ENCODE data around the gene MRPL36. TPM values are rescaled to one million over a fixed set of nuclear protein-coding genes. Genes with fewer than 3 reads are reported as not detected.
"Not testable (repeated sequence)": the region's sequence is repeated elsewhere in the genome, so short reads cannot be mapped to it uniquely, and the experiment has no call there.

MRPL36 gene
- total and polyA plus RNA-seq, 12 donors: 43.4 to 126 (median 49.8) TPM

- Histone ChIP-seq H3K4me1 (no peaks in the 10 kb centered on the region), H3K27me3 (no peaks in the 10 kb centered on the region), H3K4me3 (no peak overlapping the region), H3K27ac (no peak overlapping the region), H3K36me3 (peaks cover 5 to 99% (median 43%) of the 10 kb centered on the region in 9 donors), H3K9me3 (peaks cover 0 to 6% (median 0%) of the 10 kb centered on the region in 11 donors)
- ATAC-seq (no peak), DNase-seq (no peak)
- intact Hi-C loops (cut with DNase I): no loop called here
- 97% methylated on average over 2 of the region's 2 CpGs for WGBS, 2 donors
- TF ChIP-seq CTCF (IDR thresholded peaks at IDR 0.05): no peak
Measured at GRCh38 chr5:1819458-1819857, 19.8 kb upstream of the MRPL36 start.

- DNase-seq (no peak), ATAC-seq (no peak)
- no peak for TF ChIP-seq CTCF (IDR thresholded peaks at IDR 0.05)
- Histone ChIP-seq H3K4me1 (no peaks in the 10 kb centered on the region), H3K27ac (no peak overlapping the region), H3K36me3 (peaks cover 5 to 99% (median 49%) of the 10 kb centered on the region in 9 donors), H3K4me3 (no peak overlapping the region), H3K9me3 (peaks cover 0 to 6% (median 0%) of the 10 kb centered on the region in 11 donors), H3K27me3 (no peaks in the 10 kb centered on the region)
- intact Hi-C loops (cut with DNase I): no loop called here
- 73 to 87% methylated on average over 5 of the region's 5 CpGs for WGBS, 2 donors
Measured at GRCh38 chr5:1818784-1819183, 19.1 kb upstream of the MRPL36 start.

- H3K4me1 ChIP-seq: no peaks in the 10 kb centered on the region
- no peak for TF ChIP-seq CTCF (IDR thresholded peaks at IDR 0.05)
- H3K36me3 ChIP-seq: peaks cover 5 to 98% (median 52%) of the 10 kb centered on the region in 9 donors
- intact Hi-C loops (cut with DNase I): no loop called here
- H3K27ac ChIP-seq: no peak overlapping the region
- DNase-seq (no peak), ATAC-seq (peak in 1 of 8 donors; percentile 24)
- no peaks in the 10 kb centered on the region for H3K27me3 ChIP-seq
- H3K4me3 ChIP-seq: no peak overlapping the region
- WGBS, 2 donors: 79 to 84% methylated on average over 15 of the region's 15 CpGs
- H3K9me3 ChIP-seq: peaks cover 0 to 6% (median 0%) of the 10 kb centered on the region in 11 donors
Measured at GRCh38 chr5:1817261-1818043, 17.8 kb upstream of the MRPL36 start.

- ATAC-seq: not testable (repeated sequence)
- WGBS, 2 donors: 96 to 98% methylated on average over 14 to 18 of the region's 18 CpGs
Measured at GRCh38 chr5:1816495-1817089, 17.0 kb upstream of the MRPL36 start.

More at GRCh38 chr5:1816495-1817089, 17.0 kb upstream of the MRPL36 start:
- H3K27me3 ChIP-seq; H3K27ac ChIP-seq; H3K4me3 ChIP-seq; H3K9me3 ChIP-seq; DNase-seq; intact Hi-C loops (cut with DNase I); H3K4me1 ChIP-seq: not testable (repeated sequence)
- H3K36me3 ChIP-seq: peaks cover 5 to 100% (median 58%) of the 10 kb centered on the region in 9 donors

Data from heart right ventricle (tissue), 16 donors.